ENCODE data around the gene MYH11.

GRCh38 chr16:15798671-15799070 is 58.2 kb downstream of the MYH11 start:
- TF ChIP-seq CTCF (conservative IDR thresholded peaks at IDR 0.05; ENCODE audit: low read length) (no peak), EZH2phosphoT487 (IDR thresholded peaks at IDR 0.05; ENCODE audit: borderline replicate concordance) (no peak)

Measured in Loucy (cell line).